Mesendoderm (in vitro differentiated cells): ENCODE measurements around the gene MCTP2.

ENCODE experiments used
- DNase-seq: peaks from one replicate; pipeline ENCODE4 v3.0.0; 2013
- H2AK5ac ChIP-seq: 2 replicates; pipeline ENCODE4 v1.6.1; 2013; ENCODE audit warnings: low read length, inconsistent platforms
- H2BK120ac ChIP-seq: 2 replicates; pipeline ENCODE4 v1.6.1; 2013; ENCODE audit warnings: low read depth, mild to moderate bottlenecking, low read length, moderate library complexity, mixed read lengths
- H2BK15ac ChIP-seq: replicated peaks from 2 replicates; pipeline ENCODE4 v1.6.1; 2013; ENCODE audit warnings: low read depth, mild to moderate bottlenecking, moderate library complexity
- H2BK5ac ChIP-seq: 2 replicates; pipeline ENCODE4 v1.6.1; 2013; ENCODE audit warnings: low read length, inconsistent platforms
- H3K18ac ChIP-seq: 2 replicates; pipeline ENCODE4 v1.6.1; 2013; ENCODE audit warnings: mild to moderate bottlenecking, low read length, mixed read lengths
- H3K23ac ChIP-seq: one replicate; pipeline ENCODE4 v1.6.1; 2013; ENCODE audit warnings: low read length
- H3K27ac ChIP-seq: 2 replicates; pipeline ENCODE4 v1.5.1; 2013; ENCODE audit warnings: low read depth, mild to moderate bottlenecking, inconsistent platforms, low read length, moderate library complexity
- H3K27me3 ChIP-seq: 2 replicates; pipeline ENCODE4 v1.6.1; 2013; ENCODE audit warnings: low read length, control low read depth, mild to moderate bottlenecking, inconsistent platforms; ENCODE audit not compliant: insufficient read depth, poor library complexity
- H3K36me3 ChIP-seq: 2 replicates; pipeline ENCODE4 v1.6.1; 2013; ENCODE audit warnings: low read length, inconsistent platforms; ENCODE audit not compliant: control insufficient read depth, insufficient read depth
- H3K4ac ChIP-seq: one replicate; pipeline ENCODE4 v1.6.1; 2013; ENCODE audit warnings: low read depth, mild to moderate bottlenecking, low read length, moderate library complexity
- H3K4me1 ChIP-seq: 2 replicates; pipeline ENCODE4 v1.6.1; 2013; ENCODE audit warnings: low read depth, low read length, inconsistent platforms; ENCODE audit not compliant: control insufficient read depth
- H3K4me2 ChIP-seq: 2 replicates; pipeline ENCODE4 v1.6.1; 2013; ENCODE audit warnings: low read length
- H3K4me3 ChIP-seq: 2 replicates; pipeline ENCODE4 v1.5.1; 2013; ENCODE audit warnings: mild to moderate bottlenecking, low read length
- H3K56ac ChIP-seq: one replicate; pipeline ENCODE4 v1.6.1; 2013; ENCODE audit warnings: low read length
- H3K79me1 ChIP-seq: 2 replicates; pipeline ENCODE4 v1.6.1; 2013; ENCODE audit warnings: low read length, inconsistent platforms
- H3K79me2 ChIP-seq: 2 replicates; pipeline ENCODE4 v1.6.1; 2013; ENCODE audit warnings: mild to moderate bottlenecking, low read length; ENCODE audit not compliant: control insufficient read depth, insufficient read depth
- H3K9ac ChIP-seq: 2 replicates; pipeline ENCODE4 v1.6.1; 2013; ENCODE audit warnings: low read length, inconsistent platforms
- H4K5ac ChIP-seq: one replicate; pipeline ENCODE4 v1.6.1; 2013; ENCODE audit warnings: low read length
- H4K8ac ChIP-seq: one replicate; pipeline ENCODE4 v1.6.1; 2013; ENCODE audit warnings: low read depth, mild to moderate bottlenecking, control low read depth, low read length, moderate library complexity
- WGBS: extraction: QIAGEN DNeasy Blood & Tissue Kit; methylation state at CpG from one replicate; pipeline ENCODE4 v1.1.7; 2013; ENCODE audit warnings: low lambda C conversion rate, missing lambda C conversion rate; ENCODE audit not compliant: insufficient coverage; ENCODE audit errors: extremely low coverage; 5-methylcytosine and 5-hydroxymethylcytosine counted together

MCTP2 gene

DNA sequence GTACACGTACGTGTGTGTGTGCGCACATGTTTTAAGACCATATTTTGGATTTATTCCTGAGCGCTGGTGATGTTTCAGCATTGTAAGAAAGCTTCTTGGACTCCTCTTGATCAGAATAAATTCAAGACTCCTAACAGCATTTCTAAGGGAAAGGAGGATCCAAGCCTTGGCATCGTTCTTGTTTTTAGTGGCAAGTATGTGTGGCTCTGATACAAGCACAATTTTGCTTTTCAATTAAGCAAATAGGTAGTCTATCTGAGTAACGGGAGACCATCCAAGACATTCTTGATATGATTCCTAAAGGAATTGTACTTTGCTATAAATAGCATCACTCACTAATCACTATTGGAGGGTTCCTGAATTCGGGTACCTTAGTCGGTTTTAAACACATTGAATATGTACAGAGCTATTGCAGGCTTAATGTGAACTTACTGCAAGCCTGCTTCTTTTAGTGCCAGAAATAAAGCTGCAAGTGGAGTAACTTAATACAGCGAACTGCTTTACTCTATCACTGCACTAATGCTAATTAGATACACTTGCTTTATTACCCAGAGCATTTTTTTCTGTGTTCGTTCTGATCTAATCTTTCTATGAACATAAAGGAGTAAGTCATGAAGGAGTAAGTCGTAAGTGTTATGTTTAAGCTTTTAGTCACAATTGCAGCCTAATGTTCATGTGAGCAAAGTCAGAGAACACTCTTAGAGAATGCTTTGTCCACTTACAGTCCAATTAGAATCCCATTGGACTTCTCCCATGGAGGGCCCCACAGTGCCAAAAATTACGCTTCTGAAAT, 186.3 kb downstream of the MCTP2 start:
- WGBS = no CpG with 5 or more reads among the region's 12 CpGs

DNA sequence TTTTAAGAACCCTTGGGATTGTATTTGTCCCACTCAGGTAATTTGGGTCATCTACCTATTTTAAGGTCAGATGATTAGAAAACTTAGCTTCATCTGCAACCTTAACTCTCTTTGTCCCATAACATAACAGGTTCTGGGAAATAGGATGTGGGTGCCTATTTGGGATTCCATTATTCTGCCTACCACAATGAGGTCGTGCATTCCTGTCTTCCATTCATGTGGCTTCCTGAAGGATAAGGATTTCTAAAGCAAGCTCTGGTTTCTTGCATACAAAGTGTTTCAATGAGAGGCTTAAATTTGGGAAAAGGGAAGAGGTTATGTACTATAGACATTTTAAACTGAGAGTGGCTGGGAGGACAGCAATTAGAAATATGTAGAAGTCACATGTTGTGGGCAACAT, 190.3 kb downstream of the MCTP2 start:
- Histone ChIP-seq H2BK5ac (no peak overlapping the region), H3K4me1 (no peaks in the 10 kb centered on the region), H3K9ac (no peak overlapping the region), H4K5ac (no peak overlapping the region), H3K4me3 (no peak overlapping the region), H3K79me1 (no peaks in the 10 kb centered on the region), H3K4ac (no peak overlapping the region), H3K56ac (no peak overlapping the region), H3K23ac (no peak overlapping the region), H3K27me3 (no peaks in the 10 kb centered on the region), H4K8ac (no peak overlapping the region), H3K36me3 (no peaks in the 10 kb centered on the region), H2BK120ac (no peak overlapping the region), H2AK5ac (no peak overlapping the region), H3K27ac (no peak overlapping the region), H3K4me2 (no peak overlapping the region), H3K79me2 (no peaks in the 10 kb centered on the region), H3K18ac (no peak overlapping the region), H2BK15ac (no peak overlapping the region)
- peak; percentile 54 for DNase-seq
- WGBS = no CpG with 5 or more reads among the region's 1 CpG

More for the DNA sequence above, 186.3 kb downstream of the MCTP2 start:
- Histone ChIP-seq H3K4me2 (no peak overlapping the region), H3K18ac (no peak overlapping the region), H3K36me3 (no peaks in the 10 kb centered on the region), H3K79me2 (no peaks in the 10 kb centered on the region), H4K5ac (no peak overlapping the region), H3K79me1 (no peaks in the 10 kb centered on the region), H2AK5ac (no peak overlapping the region), H3K56ac (no peak overlapping the region), H3K23ac (no peak overlapping the region), H2BK120ac (no peak overlapping the region), H3K4me1 (peaks cover 10% of the 10 kb centered on the region), H2BK5ac (no peak overlapping the region), H3K27ac (no peak overlapping the region), H3K4me3 (no peak overlapping the region), H3K4ac (no peak overlapping the region), H3K9ac (no peak overlapping the region), H4K8ac (no peak overlapping the region), H3K27me3 (no peaks in the 10 kb centered on the region), H2BK15ac (no peak overlapping the region)
- no peak for DNase-seq

DNA sequence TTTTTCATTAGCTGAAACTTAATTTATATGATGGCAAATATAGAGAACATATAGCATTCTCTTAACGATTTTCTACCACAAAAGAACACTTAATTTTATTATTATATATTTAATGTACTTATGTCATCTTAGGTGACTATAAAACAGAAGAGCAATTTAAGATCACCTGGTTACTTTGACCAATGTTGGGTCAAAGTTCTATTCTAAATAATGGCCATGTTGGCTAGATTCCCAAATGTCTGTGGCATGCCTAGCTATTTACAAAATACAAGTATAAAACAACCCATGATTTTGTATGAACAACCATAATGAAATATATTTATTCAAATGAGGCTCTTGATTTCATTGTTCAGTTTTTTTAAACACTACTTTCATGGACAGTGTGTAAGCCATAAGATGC, 200.9 kb downstream of the MCTP2 start:
- no peak overlapping the region for H3K4me3 ChIP-seq
- H3K27me3 ChIP-seq = no peaks in the 10 kb centered on the region
- H3K4me1 ChIP-seq = no peaks in the 10 kb centered on the region
- H2AK5ac ChIP-seq = no peak overlapping the region
- no peaks in the 10 kb centered on the region for H3K79me2 ChIP-seq
- no peak overlapping the region for H3K9ac ChIP-seq
- no CpG with 5 or more reads among the region's 1 CpG for WGBS
- H3K4me2 ChIP-seq = no peak overlapping the region
- DNase-seq = no peak
- H4K8ac ChIP-seq = no peak overlapping the region
- no peak overlapping the region for H2BK5ac ChIP-seq
- no peak overlapping the region for H3K18ac ChIP-seq
- no peak overlapping the region for H3K56ac ChIP-seq
- no peak overlapping the region for H3K4ac ChIP-seq
- H2BK120ac ChIP-seq = no peak overlapping the region
- no peak overlapping the region for H3K27ac ChIP-seq
- H2BK15ac ChIP-seq = no peak overlapping the region
- H3K23ac ChIP-seq = no peak overlapping the region
- H3K36me3 ChIP-seq = no peaks in the 10 kb centered on the region
- no peaks in the 10 kb centered on the region for H3K79me1 ChIP-seq
- H4K5ac ChIP-seq = no peak overlapping the region

DNA sequence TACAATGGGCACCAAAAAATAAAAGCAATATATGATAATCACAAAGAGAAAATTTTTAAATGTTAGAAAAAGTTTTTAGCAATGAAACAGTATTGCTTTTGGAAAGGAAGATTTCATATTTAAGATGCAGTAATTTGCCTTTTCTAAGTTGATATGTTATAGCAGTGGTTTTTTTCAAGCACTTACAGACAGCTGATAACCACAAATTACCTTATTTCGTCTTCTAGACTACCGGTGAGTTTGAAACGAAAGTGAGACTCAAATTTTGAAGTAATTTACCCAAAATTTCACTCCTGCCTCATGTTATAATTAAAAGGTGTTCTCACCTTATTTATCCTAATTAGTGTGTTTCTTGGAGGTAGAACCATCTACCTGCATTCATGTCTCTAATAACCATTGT, 207.8 kb downstream of the MCTP2 start:
- Histone ChIP-seq H3K36me3 (no peaks in the 10 kb centered on the region), H3K56ac (no peak overlapping the region), H3K27ac (no peak overlapping the region), H3K18ac (no peak overlapping the region), H3K4me1 (no peaks in the 10 kb centered on the region), H4K8ac (no peak overlapping the region), H3K23ac (no peak overlapping the region), H3K79me2 (no peaks in the 10 kb centered on the region), H2BK15ac (no peak overlapping the region), H3K79me1 (no peaks in the 10 kb centered on the region), H2BK120ac (no peak overlapping the region), H3K27me3 (no peaks in the 10 kb centered on the region), H2BK5ac (no peak overlapping the region), H3K4ac (no peak overlapping the region), H3K4me2 (no peak overlapping the region), H3K9ac (no peak overlapping the region), H3K4me3 (no peak overlapping the region), H2AK5ac (no peak overlapping the region), H4K5ac (no peak overlapping the region)
- no CpG with 5 or more reads among the region's 3 CpGs for WGBS
- DNase-seq = no peak

DNA sequence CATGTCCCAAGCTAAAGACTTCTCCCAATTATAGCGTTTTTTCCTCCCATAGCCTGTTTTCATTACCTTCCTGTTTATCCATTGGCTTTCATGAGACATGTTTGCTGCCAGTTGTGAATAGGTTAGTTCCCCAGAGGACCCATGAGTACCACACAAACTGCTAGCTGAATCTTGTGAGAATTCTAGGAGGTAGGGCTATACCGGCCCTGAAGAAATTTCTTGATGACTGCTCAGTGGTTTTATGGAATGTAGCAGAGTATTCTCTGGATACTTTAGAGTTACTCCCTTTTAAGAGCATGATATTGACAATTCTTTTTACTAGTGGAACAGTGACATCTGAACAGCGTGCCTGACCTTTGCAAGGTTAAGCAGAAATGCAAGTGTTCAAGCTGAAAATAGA, 210.4 kb downstream of the MCTP2 start:
- Histone ChIP-seq H3K18ac (no peak overlapping the region), H3K36me3 (no peaks in the 10 kb centered on the region), H3K56ac (no peak overlapping the region), H3K79me1 (no peaks in the 10 kb centered on the region), H3K27ac (no peak overlapping the region), H4K5ac (no peak overlapping the region), H3K4me1 (no peaks in the 10 kb centered on the region), H2BK5ac (no peak overlapping the region), H3K4me2 (no peak overlapping the region), H3K9ac (no peak overlapping the region), H2AK5ac (no peak overlapping the region), H2BK120ac (no peak overlapping the region), H3K23ac (no peak overlapping the region), H3K27me3 (no peaks in the 10 kb centered on the region), H3K4me3 (no peak overlapping the region), H2BK15ac (no peak overlapping the region), H3K79me2 (no peaks in the 10 kb centered on the region), H3K4ac (no peak overlapping the region), H4K8ac (no peak overlapping the region)
- DNase-seq = no peak
- WGBS = no CpG with 5 or more reads among the region's 3 CpGs

DNA sequence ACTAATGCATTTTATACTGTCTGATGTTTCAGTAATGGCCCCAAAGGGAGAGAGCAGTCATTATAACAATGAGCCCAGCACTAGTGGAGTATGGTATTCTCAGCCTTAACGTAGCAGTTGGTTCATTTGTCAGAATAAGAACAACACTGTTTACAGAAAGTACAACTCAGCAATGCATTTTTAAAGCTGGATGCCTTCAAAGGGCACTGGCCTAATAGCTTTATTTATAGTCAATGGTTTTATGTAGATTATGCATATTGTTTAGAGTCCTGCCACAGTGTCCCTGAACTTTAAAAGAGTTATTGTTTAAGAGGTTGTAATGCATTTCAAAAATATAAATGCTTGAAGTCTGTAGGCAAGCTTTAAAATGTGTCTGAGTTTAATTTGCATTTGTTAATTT, 211.1 kb downstream of the MCTP2 start:
- H3K4me2 ChIP-seq = no peak overlapping the region
- no peak overlapping the region for H3K27ac ChIP-seq
- no peaks in the 10 kb centered on the region for H3K79me1 ChIP-seq
- no peaks in the 10 kb centered on the region for H3K27me3 ChIP-seq
- DNase-seq = no peak
- H3K4me1 ChIP-seq = no peaks in the 10 kb centered on the region
- no CpG with 5 or more reads among the region's 1 CpG for WGBS
- no peak overlapping the region for H2BK120ac ChIP-seq
- H3K9ac ChIP-seq = no peak overlapping the region
- no peak overlapping the region for H2BK5ac ChIP-seq
- no peak overlapping the region for H3K56ac ChIP-seq
- no peaks in the 10 kb centered on the region for H3K79me2 ChIP-seq
- no peak overlapping the region for H2BK15ac ChIP-seq
- no peak overlapping the region for H3K18ac ChIP-seq
- no peak overlapping the region for H3K4ac ChIP-seq
- no peak overlapping the region for H4K8ac ChIP-seq
- no peak overlapping the region for H3K23ac ChIP-seq
- H3K36me3 ChIP-seq = no peaks in the 10 kb centered on the region
- H3K4me3 ChIP-seq = no peak overlapping the region
- no peak overlapping the region for H2AK5ac ChIP-seq
- no peak overlapping the region for H4K5ac ChIP-seq
